AG04449 (cell line): Measurements from ENCODE around the gene SLC7A4.

Source experiments
- CTCF ChIA-PET: fragments of 350-600 bp; formaldehyde crosslinking; extraction: SDS; loops from one replicate; lab custom pipeline; 2021; ENCODE audit warnings: antibody characterized with exemption; lab: Yijun Ruan, JAX
- POLR2A ChIA-PET: fragments of 400-600, 350-600 bp; formaldehyde crosslinking; extraction: SDS; loops from one replicate; lab custom pipeline; 2020; ENCODE audit warnings: antibody characterized with exemption, inconsistent platforms; lab: Yijun Ruan, JAX
- DNase-seq: peaks from one replicate; pipeline ENCODE4 v3.0.0-alpha.2; 2010; ENCODE audit warnings: low read depth, low spot score
- H3K4me3 ChIP-seq: 2 replicates; pipeline ENCODE4 v1.5.1; 2011; ENCODE audit warnings: low read depth, mild to moderate bottlenecking, control low read depth, low read length
- TF ChIP-seq, protein P1 (sequence below): IDR thresholded peaks from one replicate; pipeline ENCODE4 v1.5.1; 2011; ENCODE audit warnings: mild to moderate bottlenecking, moderate library complexity, low read length, control low read depth, inconsistent platforms; ENCODE audit not compliant: insufficient read depth; ENCODE audit errors: missing control alignments

The SLC7A4 gene

DNA sequence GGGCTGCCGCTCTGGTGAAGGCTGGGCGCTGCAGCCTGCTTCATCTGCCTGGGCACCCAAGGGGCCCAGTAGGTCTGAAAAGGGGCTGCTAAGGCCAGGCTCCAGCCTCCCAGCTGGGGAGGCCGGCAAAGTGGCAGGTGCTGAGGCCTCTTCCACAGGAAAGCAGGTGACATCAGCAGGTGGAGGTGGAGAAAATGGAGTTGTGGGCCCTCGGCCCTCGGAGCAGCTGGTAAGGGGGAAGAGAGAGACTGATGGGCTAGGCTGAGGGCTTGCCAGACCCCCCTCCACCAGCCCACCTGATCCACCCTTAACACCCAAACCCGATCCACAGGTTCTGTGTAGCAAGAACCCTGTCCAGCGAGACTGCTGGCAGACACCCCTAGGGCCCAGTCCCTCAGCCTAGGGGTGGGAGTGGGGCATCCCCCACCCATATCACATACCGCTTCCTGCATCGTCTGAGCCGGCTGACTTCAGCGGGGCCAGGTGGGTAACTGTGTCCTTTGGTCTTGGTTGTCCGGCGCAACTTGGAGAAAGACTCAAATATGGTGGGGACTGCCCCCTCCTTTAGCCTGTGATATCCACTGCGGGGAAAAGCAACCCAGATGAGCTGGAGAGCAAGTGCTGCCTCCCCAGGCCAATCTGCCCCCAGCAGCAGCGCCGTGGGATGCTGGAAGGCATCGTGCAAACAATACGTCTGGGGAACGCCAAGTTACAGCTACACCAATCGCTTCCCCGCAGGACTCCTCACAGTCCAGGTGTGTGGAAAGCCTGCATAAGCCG is 32.0 kb downstream of the SLC7A4 start:
- H3K4me3 ChIP-seq, result peak overlapping the region; percentile 86
- TF ChIP-seq, protein P1, sequence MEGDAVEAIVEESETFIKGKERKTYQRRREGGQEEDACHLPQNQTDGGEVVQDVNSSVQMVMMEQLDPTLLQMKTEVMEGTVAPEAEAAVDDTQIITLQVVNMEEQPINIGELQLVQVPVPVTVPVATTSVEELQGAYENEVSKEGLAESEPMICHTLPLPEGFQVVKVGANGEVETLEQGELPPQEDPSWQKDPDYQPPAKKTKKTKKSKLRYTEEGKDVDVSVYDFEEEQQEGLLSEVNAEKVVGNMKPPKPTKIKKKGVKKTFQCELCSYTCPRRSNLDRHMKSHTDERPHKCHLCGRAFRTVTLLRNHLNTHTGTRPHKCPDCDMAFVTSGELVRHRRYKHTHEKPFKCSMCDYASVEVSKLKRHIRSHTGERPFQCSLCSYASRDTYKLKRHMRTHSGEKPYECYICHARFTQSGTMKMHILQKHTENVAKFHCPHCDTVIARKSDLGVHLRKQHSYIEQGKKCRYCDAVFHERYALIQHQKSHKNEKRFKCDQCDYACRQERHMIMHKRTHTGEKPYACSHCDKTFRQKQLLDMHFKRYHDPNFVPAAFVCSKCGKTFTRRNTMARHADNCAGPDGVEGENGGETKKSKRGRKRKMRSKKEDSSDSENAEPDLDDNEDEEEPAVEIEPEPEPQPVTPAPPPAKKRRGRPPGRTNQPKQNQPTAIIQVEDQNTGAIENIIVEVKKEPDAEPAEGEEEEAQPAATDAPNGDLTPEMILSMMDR, result no peak
- CTCF ChIA-PET, result interaction anchor here (1.1 to 2.2 kb wide), 5 partner anchors 11 to 115 kb away, joined by 5 to 12 read pairs (median 8); no protein-coding TSS in a partner anchor
- DNase-seq, result no peak
- POLR2A ChIA-PET, result interaction anchor here (1.1 to 2.3 kb wide), 4 partner anchors 10 to 102 kb away, joined by 3 to 15 read pairs (median 4); partner anchors contain the start of gene LZTR1

DNA sequence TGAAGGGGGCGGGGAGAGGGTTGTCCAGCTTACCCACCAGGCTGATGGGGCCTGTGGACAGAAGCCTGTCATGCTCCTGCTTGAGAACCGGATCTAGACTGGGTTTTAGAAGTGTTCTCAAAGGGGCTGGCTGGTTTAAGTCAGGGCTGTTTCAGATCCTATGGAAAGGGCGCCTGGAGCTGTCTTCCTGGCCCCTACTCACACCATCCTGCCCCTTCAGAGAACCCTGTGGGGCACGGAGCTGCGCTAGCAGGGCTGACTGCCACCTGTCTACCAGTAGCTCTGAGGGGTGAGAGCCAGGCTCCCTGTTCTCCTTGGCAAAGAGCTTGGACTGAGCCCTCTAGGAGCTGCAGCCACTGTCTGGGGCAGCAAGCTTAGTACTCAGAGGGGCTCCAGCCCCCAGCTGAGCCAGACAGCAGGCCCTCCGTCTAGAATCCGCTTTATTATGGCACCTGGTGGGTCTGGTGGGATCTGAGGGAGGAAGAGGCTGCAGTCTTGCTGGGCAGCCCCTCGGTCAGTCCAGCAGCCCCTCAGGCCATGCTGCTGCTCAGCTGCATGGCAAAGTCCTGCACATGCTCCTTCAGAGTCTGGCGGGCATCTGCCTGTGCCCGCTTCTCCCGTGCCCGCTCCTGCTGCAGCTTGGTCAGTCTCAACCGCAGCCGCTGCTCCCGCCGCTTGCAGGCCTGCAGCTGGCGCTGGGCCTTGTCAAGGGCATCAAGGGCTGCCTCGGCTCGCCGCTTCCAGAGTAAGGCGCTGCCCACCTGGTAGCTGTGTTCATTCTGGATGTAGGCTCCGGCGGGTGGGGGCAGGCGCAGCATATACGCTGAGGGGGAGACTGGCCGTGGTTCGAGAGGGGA is 32.8 kb downstream of the SLC7A4 start:
- DNase-seq, result no peak
- POLR2A ChIA-PET, result interaction anchor here (1.5 to 2.3 kb wide), 2 partner anchors 9 to 17 kb away, joined by 6 to 15 read pairs; partner anchors contain the start of gene LZTR1
- CTCF ChIA-PET, result interaction anchor here (1.8 to 2.2 kb wide), 4 partner anchors 10 to 114 kb away, joined by 6 to 12 read pairs (median 9); no protein-coding TSS in a partner anchor
- TF ChIP-seq, protein P1, result no peak
- peak overlapping the region; percentile 3 for H3K4me3 ChIP-seq

DNA sequence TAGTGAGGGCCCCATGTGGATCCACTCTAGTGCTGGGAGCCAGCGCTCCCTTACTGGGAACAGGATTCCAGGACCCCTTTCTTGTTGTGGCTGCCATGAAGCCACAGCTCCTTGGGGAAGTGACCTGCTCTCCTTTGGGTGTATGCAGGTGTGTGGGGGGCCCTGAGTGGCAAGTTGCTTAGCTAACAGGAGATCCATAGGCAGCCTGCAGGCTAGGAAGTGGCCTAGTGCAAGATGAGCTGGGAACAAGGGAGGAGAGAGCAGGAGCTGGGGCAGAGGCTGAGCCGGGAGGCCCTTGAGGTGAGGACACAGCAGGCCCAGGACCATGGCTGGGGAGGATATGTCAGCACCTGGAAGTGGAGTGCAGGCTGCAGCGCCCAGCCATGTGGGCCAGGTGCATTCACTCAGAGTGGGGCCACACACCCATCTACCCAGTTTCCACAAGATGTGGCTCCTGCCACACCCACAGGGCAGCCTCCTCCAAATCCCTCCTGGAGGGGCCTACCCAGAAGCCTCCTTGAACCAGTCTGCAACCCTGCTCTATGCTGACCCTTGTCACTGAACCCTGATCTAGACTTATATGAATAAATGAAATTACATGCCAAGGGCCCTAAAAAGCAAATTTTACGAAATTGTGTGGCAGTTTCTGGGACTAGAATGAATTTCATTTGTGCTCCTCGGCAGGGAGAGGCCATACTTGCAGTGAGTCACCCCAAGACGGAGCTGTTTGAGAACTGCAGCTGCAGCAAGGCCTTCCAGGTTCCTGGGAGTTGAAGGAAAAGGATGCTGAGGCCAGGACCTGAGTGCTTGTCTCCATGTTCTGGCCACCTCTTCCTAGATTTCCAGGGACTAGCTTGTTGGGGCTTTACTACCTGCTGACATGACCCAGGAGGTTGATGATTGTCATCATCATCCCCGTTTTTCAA is 33.7 kb downstream of the SLC7A4 start:
- TF ChIP-seq, protein P1, result no peak
- CTCF ChIA-PET, result interaction anchor here (1.9 to 2.2 kb wide), 2 partner anchors 37 to 113 kb away, joined by 8 to 12 read pairs; no protein-coding TSS in a partner anchor
- H3K4me3 ChIP-seq, result no peak overlapping the region
- POLR2A ChIA-PET, result interaction anchor here (0.6 to 1.5 kb wide), 2 partner anchors 8 to 47 kb away, joined by 3 to 6 read pairs; partner anchors contain the start of gene LRRC74B
- DNase-seq, result no peak

DNA sequence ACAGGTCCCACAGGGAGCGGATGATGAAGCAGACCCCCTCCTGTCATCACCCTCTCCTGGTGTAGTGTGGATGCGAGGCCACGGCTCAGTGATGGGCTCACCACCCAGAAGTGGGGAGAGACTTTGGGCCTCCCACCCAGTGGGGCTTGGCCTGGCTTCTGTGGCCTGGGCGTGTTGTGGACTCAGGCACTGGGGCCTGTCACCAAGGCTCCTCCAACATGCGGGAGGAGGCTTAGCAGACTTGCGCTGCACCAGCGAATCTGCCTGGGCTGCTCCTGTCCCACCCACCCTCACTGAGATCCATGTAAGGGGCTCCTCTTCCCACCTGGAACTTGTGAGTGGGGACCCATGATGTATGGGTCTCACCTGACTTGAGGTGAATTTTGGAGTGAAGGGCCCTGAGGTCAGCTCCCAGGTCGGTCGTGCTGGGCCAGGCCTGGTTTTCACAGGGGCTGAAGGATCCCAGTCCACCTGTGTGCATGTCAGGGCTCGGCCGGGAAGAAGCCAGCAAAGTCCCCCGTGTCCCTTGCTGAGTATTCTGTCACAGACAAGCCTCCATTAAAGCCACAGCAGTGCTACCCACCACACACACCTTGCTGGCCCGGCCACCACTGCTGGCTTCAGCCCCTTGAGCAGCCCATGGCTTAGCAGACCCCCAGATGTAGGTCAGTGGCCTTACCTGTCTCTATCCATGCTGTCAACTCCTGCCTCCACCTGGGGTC is 34.7 kb downstream of the SLC7A4 start:
- H3K4me3 ChIP-seq, result no peak overlapping the region
- TF ChIP-seq, protein P1, result no peak
- ChIA-PET CTCF (no interaction called here), POLR2A (interaction anchor here (0.6 kb wide), 1 partner anchor 48 kb away, joined by 3 read pairs; the partner anchor contains the start of gene LRRC74B)
- no peak for DNase-seq
